Gastroesophageal sphincter (tissue), 4 donors: Measurements from ENCODE around the gene PLXDC1. TPM values are rescaled to one million over a fixed set of nuclear protein-coding genes. Genes with fewer than 3 reads are reported as not detected.
A peak's percentile ranks its signal among the peaks of the same experiment; 100 is the strongest.

Experiments
- ATAC-seq: fragments of 150-250 bp; one replicate; pipeline ENCODE4 v1.9.1; 2016; ENCODE audit warnings: mild to moderate bottlenecking, moderate library complexity
- H3K27ac ChIP-seq, 4 donors: fragments of 200-600 bp; sonication (generic) in 3 of 4; 1 replicate in 3 of 4; 2 replicates in 1 of 4; pipeline ENCODE4 v1.5.1; 2016 to 2019
- H3K27me3 ChIP-seq: fragments of 200-600 bp; sonication (generic); one replicate; pipeline ENCODE4 v1.5.1; 2019
- H3K36me3 ChIP-seq, 2 donors: fragments of 200-600 bp; sonication (generic); one replicate each; pipeline ENCODE4 v1.5.1; 2019; ENCODE audit warnings: control low read depth in 1 of 2
- H3K4me1 ChIP-seq, 3 donors: fragments of 200-600 bp; sonication (generic); 1 replicate in 2 of 3; 2 replicates in 1 of 3; pipeline ENCODE4 v1.5.1; 2016 to 2019; ENCODE audit warnings: control low read depth in 2 of 3
- H3K4me3 ChIP-seq, 2 donors: fragments of 200-600 bp; sonication (generic); one replicate each; pipeline ENCODE4 v1.5.1; 2019; ENCODE audit warnings: mild to moderate bottlenecking in 1 of 2, moderate library complexity in 1 of 2
- H3K9me3 ChIP-seq, 3 donors: fragments of 200-600 bp; sonication (generic); one replicate each; pipeline ENCODE4 v1.5.1; 2017 to 2019; ENCODE audit warnings: control low read depth in 2 of 3
- EP300 ChIP-seq: sonication (generic); formaldehyde crosslinking; IDR thresholded peaks from one replicate; pipeline ENCODE4 v1.6.1; 2017; ENCODE audit warnings: antibody characterized with exemption, mild to moderate bottlenecking
- POLR2A ChIP-seq, 2 donors: fragments of 450-650 bp; IDR thresholded peaks; one replicate each; pipeline ENCODE4 v1.6.1; 2017; ENCODE audit warnings: antibody characterized with exemption in 2 of 2, mild to moderate bottlenecking in 2 of 2, moderate library complexity in 1 of 2
- POLR2AphosphoS5 ChIP-seq: sonication (generic); formaldehyde crosslinking; IDR thresholded peaks from one replicate; pipeline ENCODE4 v1.6.1; 2017; ENCODE audit warnings: antibody characterized with exemption
- WGBS, 2 donors: methylation state at CpG; one replicate each; pipeline ENCODE4 v1.1.5; 2018; ENCODE audit warnings: low coverage in 1 of 2; 5-methylcytosine and 5-hydroxymethylcytosine counted together
- total RNA-seq, 4 donors: library from RNA; depleted of rRNA; stranded (reverse); fragments of >200 nt; gene quantifications; one replicate each; pipeline ENCODE4 v1.1.0, GENCODE V29; 2016
- TF ChIP-seq, protein P1 (sequence below), 4 experiments: fragments of 200-600 bp in 2 of 4; fragments of 450-650 bp in 2 of 4; sonication (generic) in 1 of 4; IDR thresholded peaks; one replicate each; pipeline ENCODE4 v1.5.1; 2017 to 2019; ENCODE audit warnings: antibody characterized with exemption in 4 of 4, mild to moderate bottlenecking in 2 of 4, moderate library complexity in 2 of 4

The PLXDC1 gene
- total RNA-seq, 4 donors from 2014 or later: 5.5 to 21.6 (median 17.4) TPM

DNA sequence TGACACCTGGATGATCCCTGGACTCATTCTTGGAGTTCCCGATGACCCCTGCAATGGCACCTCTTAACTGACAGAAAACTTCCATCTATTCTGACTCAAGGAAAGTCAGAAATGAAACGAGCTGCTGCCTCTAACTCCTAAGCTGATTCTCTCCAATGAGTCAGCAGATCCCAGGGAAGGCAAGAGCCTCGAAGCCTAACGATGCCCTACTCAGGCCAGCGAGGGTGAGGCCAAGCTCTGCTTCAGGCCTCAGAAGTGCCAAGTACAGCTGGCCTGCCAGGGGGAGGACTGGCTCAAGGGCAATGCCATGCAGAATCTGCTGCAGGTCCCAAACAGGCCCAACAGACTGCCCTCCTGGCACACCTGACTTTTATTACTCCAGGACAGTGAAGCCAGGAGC lies 36.3 kb downstream of the PLXDC1 start:
- peaks cover 0 to 26% (median 8%) of the 10 kb centered on the region in 3 donors for H3K4me1 ChIP-seq
- no peak for ATAC-seq
- H3K9me3 ChIP-seq: no peaks in the 10 kb centered on the region
- TF ChIP-seq POLR2A (IDR thresholded peaks at IDR 0.05): no peak
- TF ChIP-seq, protein P1, sequence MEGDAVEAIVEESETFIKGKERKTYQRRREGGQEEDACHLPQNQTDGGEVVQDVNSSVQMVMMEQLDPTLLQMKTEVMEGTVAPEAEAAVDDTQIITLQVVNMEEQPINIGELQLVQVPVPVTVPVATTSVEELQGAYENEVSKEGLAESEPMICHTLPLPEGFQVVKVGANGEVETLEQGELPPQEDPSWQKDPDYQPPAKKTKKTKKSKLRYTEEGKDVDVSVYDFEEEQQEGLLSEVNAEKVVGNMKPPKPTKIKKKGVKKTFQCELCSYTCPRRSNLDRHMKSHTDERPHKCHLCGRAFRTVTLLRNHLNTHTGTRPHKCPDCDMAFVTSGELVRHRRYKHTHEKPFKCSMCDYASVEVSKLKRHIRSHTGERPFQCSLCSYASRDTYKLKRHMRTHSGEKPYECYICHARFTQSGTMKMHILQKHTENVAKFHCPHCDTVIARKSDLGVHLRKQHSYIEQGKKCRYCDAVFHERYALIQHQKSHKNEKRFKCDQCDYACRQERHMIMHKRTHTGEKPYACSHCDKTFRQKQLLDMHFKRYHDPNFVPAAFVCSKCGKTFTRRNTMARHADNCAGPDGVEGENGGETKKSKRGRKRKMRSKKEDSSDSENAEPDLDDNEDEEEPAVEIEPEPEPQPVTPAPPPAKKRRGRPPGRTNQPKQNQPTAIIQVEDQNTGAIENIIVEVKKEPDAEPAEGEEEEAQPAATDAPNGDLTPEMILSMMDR (IDR thresholded peaks at IDR 0.05): no peak
- TF ChIP-seq POLR2AphosphoS5: no peak
- no peak for TF ChIP-seq EP300
- WGBS, 2 donors: no CpG with 5 or more reads among the region's 5 CpGs
- H3K27me3 ChIP-seq: no peaks in the 10 kb centered on the region
- H3K27ac ChIP-seq: peak overlapping the region in 3 of 4 donors; percentile 49 to 55 (median 54)
- H3K36me3 ChIP-seq: no peaks in the 10 kb centered on the region
- H3K4me3 ChIP-seq: no peak overlapping the region

DNA sequence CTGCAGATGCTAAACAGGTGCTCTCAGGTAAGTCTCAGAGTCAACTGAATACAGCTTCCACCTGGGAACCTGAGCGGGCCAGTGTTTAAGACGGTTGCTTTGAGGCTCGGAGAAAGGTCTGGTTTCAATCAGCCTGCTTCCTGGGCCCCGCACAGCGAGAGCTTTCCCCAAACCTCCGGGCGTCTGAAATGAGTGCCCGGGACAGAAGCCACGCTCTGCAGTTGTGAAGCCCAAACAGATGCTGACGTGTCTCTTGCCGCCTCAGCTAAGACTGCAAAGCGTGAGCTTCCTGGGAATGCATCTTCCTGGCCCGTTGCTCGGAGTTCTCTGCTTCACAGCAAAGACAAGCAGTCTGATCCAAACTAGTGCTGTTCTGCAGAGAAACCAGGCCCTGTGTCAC lies 36.7 kb downstream of the PLXDC1 start:
- peak overlapping the region in 3 of 4 donors; percentile 49 to 55 (median 54) for H3K27ac ChIP-seq
- H3K4me3 ChIP-seq: no peak overlapping the region
- no peaks in the 10 kb centered on the region for H3K9me3 ChIP-seq
- WGBS, 2 donors: 40 to 67% methylated on average over 1 to 2 of the region's 14 CpGs
- H3K4me1 ChIP-seq: peaks cover 0 to 29% (median 8%) of the 10 kb centered on the region in 3 donors
- TF ChIP-seq POLR2A (IDR thresholded peaks at IDR 0.05): no peak
- H3K36me3 ChIP-seq: no peaks in the 10 kb centered on the region
- no peaks in the 10 kb centered on the region for H3K27me3 ChIP-seq
- peak; percentile 24 for ATAC-seq

DNA sequence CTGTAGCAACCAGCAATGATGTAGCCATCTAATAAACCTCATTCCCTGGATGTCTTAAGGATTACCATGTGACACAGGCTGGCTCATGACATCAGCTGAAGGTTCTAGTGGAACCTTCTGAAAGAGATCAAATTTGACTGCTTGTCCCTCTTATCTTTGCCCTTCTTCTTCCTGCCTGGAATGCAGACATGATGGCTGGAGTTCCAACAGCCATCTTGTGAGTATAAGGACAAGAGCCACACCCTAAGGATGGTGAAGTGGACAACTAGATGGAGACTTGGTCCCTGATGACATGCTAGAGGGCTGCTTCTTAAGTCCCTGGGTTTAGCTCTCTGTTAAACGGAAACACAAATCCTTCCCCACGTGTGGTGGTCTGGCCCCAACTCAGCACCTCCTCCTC lies 37.6 kb downstream of the PLXDC1 start:
- H3K36me3 ChIP-seq: no peaks in the 10 kb centered on the region
- no peak for TF ChIP-seq EP300
- no peak for TF ChIP-seq POLR2AphosphoS5
- TF ChIP-seq POLR2A (IDR thresholded peaks at IDR 0.05): no peak
- TF ChIP-seq, protein P1 (IDR thresholded peaks at IDR 0.05): no peak
- peaks cover 0 to 29% (median 8%) of the 10 kb centered on the region in 3 donors for H3K4me1 ChIP-seq
- no peak for ATAC-seq
- no peak overlapping the region for H3K4me3 ChIP-seq
- H3K9me3 ChIP-seq: no peaks in the 10 kb centered on the region
- H3K27me3 ChIP-seq: no peaks in the 10 kb centered on the region
- H3K27ac ChIP-seq: no peak overlapping the region
- 83 to 92% methylated on average over 2 of the region's 2 CpGs for WGBS, 2 donors

DNA sequence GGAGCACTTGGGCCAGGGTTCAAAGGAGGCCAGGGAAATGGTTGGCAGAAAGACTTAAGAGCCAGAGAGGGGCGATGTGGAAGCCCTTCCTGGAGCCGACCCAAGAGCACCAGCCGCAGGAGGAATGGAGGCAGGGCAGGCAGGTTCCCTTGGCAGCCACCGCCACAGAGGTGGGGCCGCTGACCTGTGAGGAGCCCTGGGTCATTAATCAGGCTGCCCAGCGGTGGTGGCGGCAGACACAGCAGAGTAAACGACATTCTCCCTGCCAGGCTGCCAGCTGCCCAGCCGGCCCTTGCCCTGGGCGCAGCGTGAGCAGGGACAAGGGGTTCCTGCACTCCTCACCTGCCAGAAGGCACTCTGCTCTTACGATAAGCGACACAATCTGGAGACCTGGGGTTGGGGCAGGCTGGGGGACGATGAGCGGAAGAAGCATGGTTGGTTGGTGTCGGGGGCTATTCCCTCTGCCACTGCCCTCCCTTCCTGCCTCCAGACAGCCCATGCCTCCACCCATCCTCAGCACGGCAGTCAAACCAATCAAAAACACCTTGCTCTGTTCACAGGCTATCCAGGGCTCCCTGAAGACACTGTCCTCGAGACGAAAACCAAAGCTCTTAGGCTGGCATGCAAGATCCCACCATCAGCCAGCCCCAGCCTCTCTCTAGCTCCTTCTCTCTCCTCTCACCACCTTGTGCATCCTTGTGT lies 40.9 kb downstream of the PLXDC1 start:
- TF ChIP-seq POLR2A (IDR thresholded peaks at IDR 0.05) (no peak), EP300 (no peak), POLR2AphosphoS5 (no peak)
- TF ChIP-seq, protein P1 (IDR thresholded peaks at IDR 0.05): no peak
- Histone ChIP-seq H3K27ac (no peak overlapping the region), H3K4me1 (peaks cover 0 to 27% (median 8%) of the 10 kb centered on the region in 3 donors), H3K4me3 (no peak overlapping the region), H3K36me3 (no peaks in the 10 kb centered on the region), H3K27me3 (no peaks in the 10 kb centered on the region), H3K9me3 (no peaks in the 10 kb centered on the region)
- WGBS, 2 donors: 69% methylated on average over 10 of the region's 19 CpGs; no CpG with 5 or more reads in 1 of the 2 donors
- ATAC-seq: no peak

DNA sequence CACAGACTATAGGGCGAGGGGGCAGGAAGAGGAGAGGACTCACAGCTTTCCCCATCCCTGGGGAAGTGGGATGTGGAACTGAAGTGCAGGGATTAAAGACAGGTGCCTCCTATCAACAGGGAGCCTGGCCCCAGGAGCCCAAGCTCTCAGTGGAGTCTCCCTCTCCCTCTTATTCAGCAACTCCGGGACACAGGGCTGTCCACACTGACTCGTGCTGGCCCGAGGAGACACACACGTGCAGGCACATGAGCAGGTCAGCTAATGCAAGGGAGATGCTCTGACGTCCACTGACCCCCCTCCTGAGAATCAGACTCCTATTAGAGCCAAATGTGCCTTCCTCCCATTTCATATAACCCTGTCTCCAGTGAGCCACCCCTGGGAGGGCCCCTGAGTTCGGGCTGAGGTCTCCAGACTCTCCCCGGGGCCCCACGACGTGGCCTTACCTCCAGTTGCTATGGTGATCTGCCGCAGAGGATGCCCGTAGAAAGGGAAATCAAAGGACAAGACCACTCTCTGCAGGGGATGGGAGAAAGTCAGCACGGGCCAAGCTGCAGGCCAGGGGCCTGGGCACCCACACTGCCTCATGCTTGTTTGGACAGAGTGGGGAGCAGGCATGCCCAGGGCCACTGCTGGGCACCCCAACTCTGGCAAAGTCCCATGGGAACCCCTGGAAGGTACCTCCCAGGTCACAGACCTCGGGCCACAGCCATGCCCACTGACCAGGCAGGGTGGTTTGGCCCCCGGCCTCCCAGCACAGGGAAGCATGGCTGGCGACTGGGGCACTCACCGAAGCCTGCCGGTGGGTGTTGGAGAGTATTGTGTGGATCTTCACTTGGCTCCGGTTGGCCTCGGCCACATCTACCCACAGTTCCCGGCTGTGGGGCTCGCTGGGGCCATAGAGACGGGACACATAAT lies 42.7 kb downstream of the PLXDC1 start:
- peaks cover 0 to 14% (median 5%) of the 10 kb centered on the region in 3 donors for H3K4me1 ChIP-seq
- H3K27ac ChIP-seq: no peak overlapping the region
- TF ChIP-seq, protein P1 (IDR thresholded peaks at IDR 0.05): no peak
- no peak for TF ChIP-seq POLR2AphosphoS5
- TF ChIP-seq POLR2A (IDR thresholded peaks at IDR 0.05): no peak
- TF ChIP-seq EP300: no peak
- ATAC-seq: no peak
- H3K9me3 ChIP-seq: no peaks in the 10 kb centered on the region
- no peak overlapping the region for H3K4me3 ChIP-seq
- H3K36me3 ChIP-seq: no peaks in the 10 kb centered on the region
- H3K27me3 ChIP-seq: no peaks in the 10 kb centered on the region
- WGBS, 2 donors: no CpG with 5 or more reads among the region's 23 CpGs
